ENCODE data around the gene PSMD13. TPM values are rescaled to one million over a fixed set of nuclear protein-coding genes. Genes with fewer than 3 reads are reported as not detected.

The PSMD13 gene
- total RNA-seq, 1 donor from 2014 or later = 137 TPM

- Histone ChIP-seq H2AFZ (ENCODE audit: low read depth, low read length) (no peak overlapping the region), H4K20me1 (ENCODE audit: insufficient read depth, low read length) (no peaks in the 10 kb centered on the region), H3K27me3 (ENCODE audit: insufficient read depth, low read length) (no peaks in the 10 kb centered on the region), H3K9ac (ENCODE audit: low read length) (no peak overlapping the region), H3K36me3 (ENCODE audit: insufficient read depth, low read length) (no peaks in the 10 kb centered on the region), H3K79me2 (ENCODE audit: insufficient read depth, low read length) (peaks cover 3% of the 10 kb centered on the region), H3K27ac (ENCODE audit: low read depth, low read length) (no peak overlapping the region), H3K4me2 (ENCODE audit: low read length) (no peak overlapping the region), H3K9me3 (ENCODE audit: insufficient read depth, low read depth, low read length) (no peaks in the 10 kb centered on the region), H3K4me1 (ENCODE audit: insufficient read depth, low read length) (no peaks in the 10 kb centered on the region), H3K4me3 (ENCODE audit: insufficient read depth, low read depth, low read length) (no peak overlapping the region)
- H3K36me3 Mint-ChIP-seq (ENCODE audit: low read depth, unreplicated experiment) = peaks cover 7% of the 10 kb centered on the region
- H3K4me3 Mint-ChIP-seq (ENCODE audit: unreplicated experiment) = no peak overlapping the region
- H3K27ac Mint-ChIP-seq (ENCODE audit: unreplicated experiment) = no peak overlapping the region
- TF ChIP-seq EZH2 (IDR thresholded peaks at IDR 0.05; ENCODE audit: insufficient read depth, low read length) = no peak
- TF ChIP-seq CTCF (IDR thresholded peaks at IDR 0.05; ENCODE audit: insufficient read depth, low read depth, low read length) = no peak
- FAIRE-seq (no peak), DNase-seq (ENCODE audit: low read depth) (no peak)
- no peaks in the 10 kb centered on the region for H3K27me3 Mint-ChIP-seq (ENCODE audit: low read depth, unreplicated experiment)
- H3K9me3 Mint-ChIP-seq (ENCODE audit: unreplicated experiment) = no peaks in the 10 kb centered on the region
- peaks cover 4% of the 10 kb centered on the region for H3K4me1 Mint-ChIP-seq (ENCODE audit: low read depth, unreplicated experiment)
Observed at GRCh38 chr11:227824-228379, 8.9 kb upstream of the PSMD13 start.

GRCh38 chr11:230431-230830, 6.3 kb upstream of the PSMD13 start:
- H3K9me3 ChIP-seq (ENCODE audit: insufficient read depth, low read depth, low read length) = no peaks in the 10 kb centered on the region
- H3K4me2 ChIP-seq (ENCODE audit: low read length) = no peak overlapping the region
- no peak for FAIRE-seq
- no peak overlapping the region for H3K4me3 ChIP-seq (ENCODE audit: insufficient read depth, low read depth, low read length)
- no peaks in the 10 kb centered on the region for H3K9me3 Mint-ChIP-seq (ENCODE audit: unreplicated experiment)
- H3K36me3 Mint-ChIP-seq (ENCODE audit: low read depth, unreplicated experiment) = peaks cover 5% of the 10 kb centered on the region
- H3K27me3 ChIP-seq (ENCODE audit: insufficient read depth, low read length) = no peaks in the 10 kb centered on the region
- H3K4me3 Mint-ChIP-seq (ENCODE audit: unreplicated experiment) = no peak overlapping the region
- no peak for TF ChIP-seq CTCF (IDR thresholded peaks at IDR 0.05; ENCODE audit: insufficient read depth, low read depth, low read length)
- TF ChIP-seq EZH2 (IDR thresholded peaks at IDR 0.05; ENCODE audit: insufficient read depth, low read length) = no peak
- H3K9ac ChIP-seq (ENCODE audit: low read length) = no peak overlapping the region
- H4K20me1 ChIP-seq (ENCODE audit: insufficient read depth, low read length) = no peaks in the 10 kb centered on the region
- no peak overlapping the region for H3K27ac ChIP-seq (ENCODE audit: low read depth, low read length)
- H3K27me3 Mint-ChIP-seq (ENCODE audit: low read depth, unreplicated experiment) = no peaks in the 10 kb centered on the region
- peaks cover 10% of the 10 kb centered on the region for H3K79me2 ChIP-seq (ENCODE audit: insufficient read depth, low read length)
- no peak for DNase-seq (ENCODE audit: low read depth)
- no peaks in the 10 kb centered on the region for H3K4me1 ChIP-seq (ENCODE audit: insufficient read depth, low read length)
- no peak overlapping the region for H2AFZ ChIP-seq (ENCODE audit: low read depth, low read length)
- H3K4me1 Mint-ChIP-seq (ENCODE audit: low read depth, unreplicated experiment) = peaks cover 4% of the 10 kb centered on the region
- H3K27ac Mint-ChIP-seq (ENCODE audit: unreplicated experiment) = no peak overlapping the region
- no peaks in the 10 kb centered on the region for H3K36me3 ChIP-seq (ENCODE audit: insufficient read depth, low read length)

- no peak overlapping the region for H3K4me2 ChIP-seq (ENCODE audit: low read length)
- H3K27ac ChIP-seq (ENCODE audit: low read depth, low read length) = no peak overlapping the region
- H3K79me2 ChIP-seq (ENCODE audit: insufficient read depth, low read length) = peaks cover 20% of the 10 kb centered on the region
- FAIRE-seq = no peak
- H2AFZ ChIP-seq (ENCODE audit: low read depth, low read length) = no peak overlapping the region
- Mint-ChIP-seq H3K36me3 (ENCODE audit: low read depth, unreplicated experiment) (peaks cover 5% of the 10 kb centered on the region), H3K9me3 (ENCODE audit: unreplicated experiment) (no peaks in the 10 kb centered on the region), H3K27ac (ENCODE audit: unreplicated experiment) (no peak overlapping the region), H3K27me3 (ENCODE audit: low read depth, unreplicated experiment) (no peaks in the 10 kb centered on the region), H3K4me3 (ENCODE audit: unreplicated experiment) (no peak overlapping the region), H3K4me1 (ENCODE audit: low read depth, unreplicated experiment) (peaks cover 2% of the 10 kb centered on the region)
- no peak overlapping the region for H3K4me3 ChIP-seq (ENCODE audit: insufficient read depth, low read depth, low read length)
- no peak for DNase-seq (ENCODE audit: low read depth)
- no peaks in the 10 kb centered on the region for H3K9me3 ChIP-seq (ENCODE audit: insufficient read depth, low read depth, low read length)
- H3K36me3 ChIP-seq (ENCODE audit: insufficient read depth, low read length) = no peaks in the 10 kb centered on the region
- H3K27me3 ChIP-seq (ENCODE audit: insufficient read depth, low read length) = no peaks in the 10 kb centered on the region
- H4K20me1 ChIP-seq (ENCODE audit: insufficient read depth, low read length) = peaks cover 4% of the 10 kb centered on the region
- no peak overlapping the region for H3K9ac ChIP-seq (ENCODE audit: low read length)
- TF ChIP-seq EZH2 (IDR thresholded peaks at IDR 0.05; ENCODE audit: insufficient read depth, low read length) = no peak
- TF ChIP-seq CTCF (IDR thresholded peaks at IDR 0.05; ENCODE audit: insufficient read depth, low read depth, low read length) = no peak
- H3K4me1 ChIP-seq (ENCODE audit: insufficient read depth, low read length) = peaks cover 3% of the 10 kb centered on the region
Observed at GRCh38 chr11:232783-233565, 3.8 kb upstream of the PSMD13 start.
